ENCODE data around the gene CYP2D6. TPM values are rescaled to one million over a fixed set of nuclear protein-coding genes. Genes with fewer than 3 reads are reported as not detected.

Gene CYP2D6
- total and polyA plus RNA-seq, 2 of the 13 experiments (the other 11 are each of a cell fraction or from before 2014, with no cell fraction given): 1.0 to 3.7 TPM

DNA sequence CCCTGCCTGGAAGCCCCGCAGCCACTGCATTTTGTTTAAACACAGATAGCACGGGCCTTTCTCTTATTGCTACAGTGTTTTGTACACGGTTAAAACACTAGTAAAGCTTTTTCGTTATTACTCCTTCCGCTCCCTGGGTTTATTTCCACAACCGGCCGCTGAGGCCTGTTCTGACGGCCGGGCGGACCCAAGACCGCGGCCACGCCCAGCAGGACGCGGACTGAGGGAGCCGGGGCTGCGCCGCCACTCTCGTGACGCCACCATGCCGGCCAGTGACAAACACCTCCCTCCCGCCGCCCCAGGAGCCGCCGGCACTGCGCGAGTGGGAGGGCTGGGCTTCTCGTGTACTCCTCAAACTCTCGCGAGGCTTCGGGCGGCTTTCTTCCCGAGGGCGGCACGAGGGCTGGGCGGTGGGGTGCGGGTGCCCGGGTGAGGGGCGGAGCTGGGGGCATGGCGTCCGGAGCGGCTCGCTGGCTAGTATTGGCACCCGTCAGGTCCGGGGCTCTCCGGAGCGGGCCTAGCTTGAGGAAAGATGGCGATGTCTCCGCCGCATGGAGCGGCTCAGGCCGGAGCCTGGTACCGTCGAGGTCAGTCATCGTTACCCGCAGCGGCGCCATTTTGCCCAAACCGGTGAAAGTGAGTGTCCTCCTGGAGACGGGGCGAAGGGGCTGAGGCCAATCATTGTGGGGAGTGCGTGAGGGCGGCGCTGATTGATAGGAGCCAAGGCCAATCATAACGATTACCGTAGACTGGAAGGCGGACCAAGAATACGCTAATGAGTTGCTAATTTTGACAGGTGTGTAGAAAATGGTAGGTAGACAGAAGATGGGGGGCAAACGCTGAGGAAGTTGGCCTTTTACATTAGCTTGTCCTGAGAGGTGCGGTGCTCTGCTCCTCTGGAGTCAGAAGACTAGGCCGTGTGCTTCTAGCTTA, 51.0 kb downstream of the CYP2D6 start, which contains the start of gene SMDT1 (continued):
- TF ChIP-seq, protein P1, sequence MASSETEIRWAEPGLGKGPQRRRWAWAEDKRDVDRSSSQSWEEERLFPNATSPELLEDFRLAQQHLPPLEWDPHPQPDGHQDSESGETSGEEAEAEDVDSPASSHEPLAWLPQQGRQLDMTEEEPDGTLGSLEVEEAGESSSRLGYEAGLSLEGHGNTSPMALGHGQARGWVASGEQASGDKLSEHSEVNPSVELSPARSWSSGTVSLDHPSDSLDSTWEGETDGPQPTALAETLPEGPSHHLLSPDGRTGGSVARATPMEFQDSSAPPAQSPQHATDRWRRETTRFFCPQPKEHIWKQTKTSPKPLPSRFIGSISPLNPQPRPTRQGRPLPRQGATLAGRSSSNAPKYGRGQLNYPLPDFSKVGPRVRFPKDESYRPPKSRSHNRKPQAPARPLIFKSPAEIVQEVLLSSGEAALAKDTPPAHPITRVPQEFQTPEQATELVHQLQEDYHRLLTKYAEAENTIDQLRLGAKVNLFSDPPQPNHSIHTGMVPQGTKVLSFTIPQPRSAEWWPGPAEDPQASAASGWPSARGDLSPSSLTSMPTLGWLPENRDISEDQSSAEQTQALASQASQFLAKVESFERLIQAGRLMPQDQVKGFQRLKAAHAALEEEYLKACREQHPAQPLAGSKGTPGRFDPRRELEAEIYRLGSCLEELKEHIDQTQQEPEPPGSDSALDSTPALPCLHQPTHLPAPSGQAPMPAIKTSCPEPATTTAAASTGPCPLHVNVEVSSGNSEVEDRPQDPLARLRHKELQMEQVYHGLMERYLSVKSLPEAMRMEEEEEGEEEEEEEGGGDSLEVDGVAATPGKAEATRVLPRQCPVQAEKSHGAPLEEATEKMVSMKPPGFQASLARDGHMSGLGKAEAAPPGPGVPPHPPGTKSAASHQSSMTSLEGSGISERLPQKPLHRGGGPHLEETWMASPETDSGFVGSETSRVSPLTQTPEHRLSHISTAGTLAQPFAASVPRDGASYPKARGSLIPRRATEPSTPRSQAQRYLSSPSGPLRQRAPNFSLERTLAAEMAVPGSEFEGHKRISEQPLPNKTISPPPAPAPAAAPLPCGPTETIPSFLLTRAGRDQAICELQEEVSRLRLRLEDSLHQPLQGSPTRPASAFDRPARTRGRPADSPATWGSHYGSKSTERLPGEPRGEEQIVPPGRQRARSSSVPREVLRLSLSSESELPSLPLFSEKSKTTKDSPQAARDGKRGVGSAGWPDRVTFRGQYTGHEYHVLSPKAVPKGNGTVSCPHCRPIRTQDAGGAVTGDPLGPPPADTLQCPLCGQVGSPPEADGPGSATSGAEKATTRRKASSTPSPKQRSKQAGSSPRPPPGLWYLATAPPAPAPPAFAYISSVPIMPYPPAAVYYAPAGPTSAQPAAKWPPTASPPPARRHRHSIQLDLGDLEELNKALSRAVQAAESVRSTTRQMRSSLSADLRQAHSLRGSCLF (CRISPR knock-in tag; IDR thresholded peaks at IDR 0.05; ENCODE audit: borderline replicate concordance): peak; percentile 69
- TF ChIP-seq DNMT3B (CRISPR knock-in tag; conservative IDR thresholded peaks at IDR 0.05): no peak
- TF ChIP-seq ZNF572 (CRISPR knock-in tag; IDR thresholded peaks at IDR 0.05): peak; percentile 87; the same call in 1 of the 2 replicates
- peak; percentile 62; the same call in 1 of the 2 replicates for TF ChIP-seq ZBTB42 (CRISPR knock-in tag; IDR thresholded peaks at IDR 0.05)
- no peak; the same call in 1 of the 2 replicates for TF ChIP-seq ZNF333 (CRISPR knock-in tag; IDR thresholded peaks at IDR 0.05; ENCODE audit: borderline replicate concordance)
- TF ChIP-seq HNRNPL (IDR thresholded peaks at IDR 0.05; ENCODE audit: low read depth, low read length): peak; percentile 85
- no peak for TF ChIP-seq ZNF432 (CRISPR knock-in tag; IDR thresholded peaks at IDR 0.05; ENCODE audit: borderline replicate concordance)
- TF ChIP-seq KDM2A (CRISPR knock-in tag; IDR thresholded peaks at IDR 0.05; ENCODE audit: borderline replicate concordance, low read depth): peak; percentile 71
- no peak; the same call in 1 of the 2 replicates for TF ChIP-seq ISX (CRISPR knock-in tag; conservative IDR thresholded peaks at IDR 0.05)
- TF ChIP-seq ZNF850 (CRISPR knock-in tag; conservative IDR thresholded peaks at IDR 0.05): no peak
- TF ChIP-seq, protein P2, sequence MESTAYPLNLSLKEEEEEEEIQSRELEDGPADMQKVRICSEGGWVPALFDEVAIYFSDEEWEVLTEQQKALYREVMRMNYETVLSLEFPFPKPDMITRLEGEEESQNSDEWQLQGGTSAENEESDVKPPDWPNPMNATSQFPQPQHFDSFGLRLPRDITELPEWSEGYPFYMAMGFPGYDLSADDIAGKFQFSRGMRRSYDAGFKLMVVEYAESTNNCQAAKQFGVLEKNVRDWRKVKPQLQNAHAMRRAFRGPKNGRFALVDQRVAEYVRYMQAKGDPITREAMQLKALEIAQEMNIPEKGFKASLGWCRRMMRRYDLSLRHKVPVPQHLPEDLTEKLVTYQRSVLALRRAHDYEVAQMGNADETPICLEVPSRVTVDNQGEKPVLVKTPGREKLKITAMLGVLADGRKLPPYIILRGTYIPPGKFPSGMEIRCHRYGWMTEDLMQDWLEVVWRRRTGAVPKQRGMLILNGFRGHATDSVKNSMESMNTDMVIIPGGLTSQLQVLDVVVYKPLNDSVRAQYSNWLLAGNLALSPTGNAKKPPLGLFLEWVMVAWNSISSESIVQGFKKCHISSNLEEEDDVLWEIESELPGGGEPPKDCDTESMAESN (CRISPR knock-in tag; conservative IDR thresholded peaks at IDR 0.05): peak; percentile 67
- TF ChIP-seq, protein P3, sequence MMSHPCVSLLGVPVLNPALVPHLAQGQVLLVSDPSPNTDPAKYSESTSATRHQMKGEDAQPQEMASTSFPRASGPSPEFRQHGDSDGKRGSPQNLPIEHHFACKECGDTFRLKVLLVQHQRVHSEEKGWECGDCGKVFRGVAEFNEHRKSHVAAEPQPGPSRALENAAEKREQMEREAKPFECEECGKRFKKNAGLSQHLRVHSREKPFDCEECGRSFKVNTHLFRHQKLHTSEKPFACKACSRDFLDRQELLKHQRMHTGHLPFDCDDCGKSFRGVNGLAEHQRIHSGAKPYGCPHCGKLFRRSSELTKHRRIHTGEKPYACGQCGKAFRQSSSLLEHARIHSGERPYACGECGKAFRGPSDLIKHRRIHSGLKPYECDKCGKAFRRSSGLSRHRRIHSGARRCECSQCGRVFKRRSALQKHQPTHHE (CRISPR knock-in tag; IDR thresholded peaks at IDR 0.05; ENCODE audit: borderline replicate concordance): no peak
- no peak for TF ChIP-seq ZNF768 (CRISPR knock-in tag; IDR thresholded peaks at IDR 0.05)
- TF ChIP-seq, protein P4, sequence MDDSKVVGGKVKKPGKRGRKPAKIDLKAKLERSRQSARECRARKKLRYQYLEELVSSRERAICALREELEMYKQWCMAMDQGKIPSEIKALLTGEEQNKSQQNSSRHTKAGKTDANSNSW (CRISPR knock-in tag; IDR thresholded peaks at IDR 0.05; ENCODE audit: borderline replicate concordance): no peak; the same call in 1 of the 2 replicates
- peak; percentile 67; the same call in 1 of the 2 replicates for TF ChIP-seq YEATS2 (CRISPR knock-in tag; IDR thresholded peaks at IDR 0.05; ENCODE audit: borderline replicate concordance)
- TF ChIP-seq TAF1 (CRISPR knock-in tag; IDR thresholded peaks at IDR 0.05): peak; percentile 97
- no peak for TF ChIP-seq ZNF30 (CRISPR knock-in tag; IDR thresholded peaks at IDR 0.05)
- TF ChIP-seq, protein P5, sequence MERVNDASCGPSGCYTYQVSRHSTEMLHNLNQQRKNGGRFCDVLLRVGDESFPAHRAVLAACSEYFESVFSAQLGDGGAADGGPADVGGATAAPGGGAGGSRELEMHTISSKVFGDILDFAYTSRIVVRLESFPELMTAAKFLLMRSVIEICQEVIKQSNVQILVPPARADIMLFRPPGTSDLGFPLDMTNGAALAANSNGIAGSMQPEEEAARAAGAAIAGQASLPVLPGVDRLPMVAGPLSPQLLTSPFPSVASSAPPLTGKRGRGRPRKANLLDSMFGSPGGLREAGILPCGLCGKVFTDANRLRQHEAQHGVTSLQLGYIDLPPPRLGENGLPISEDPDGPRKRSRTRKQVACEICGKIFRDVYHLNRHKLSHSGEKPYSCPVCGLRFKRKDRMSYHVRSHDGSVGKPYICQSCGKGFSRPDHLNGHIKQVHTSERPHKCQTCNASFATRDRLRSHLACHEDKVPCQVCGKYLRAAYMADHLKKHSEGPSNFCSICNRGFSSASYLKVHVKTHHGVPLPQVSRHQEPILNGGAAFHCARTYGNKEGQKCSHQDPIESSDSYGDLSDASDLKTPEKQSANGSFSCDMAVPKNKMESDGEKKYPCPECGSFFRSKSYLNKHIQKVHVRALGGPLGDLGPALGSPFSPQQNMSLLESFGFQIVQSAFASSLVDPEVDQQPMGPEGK (CRISPR knock-in tag; IDR thresholded peaks at IDR 0.05): peak; percentile 73

All from HepG2 (cell line).